HG03442 (cell line): Measurements from ENCODE around the gene MOSMO.
A peak's percentile ranks its signal among the peaks of the same experiment; 100 is the strongest.

ENCODE experiments used
- ATAC-seq: cut with Tn5 transposase; IDR thresholded peaks from one replicate; pipeline ENCODE4 v1.9.1; 2021; ENCODE audit warnings: mild to moderate bottlenecking, moderate library complexity; ENCODE audit not compliant: unreplicated experiment

Gene MOSMO

DNA sequence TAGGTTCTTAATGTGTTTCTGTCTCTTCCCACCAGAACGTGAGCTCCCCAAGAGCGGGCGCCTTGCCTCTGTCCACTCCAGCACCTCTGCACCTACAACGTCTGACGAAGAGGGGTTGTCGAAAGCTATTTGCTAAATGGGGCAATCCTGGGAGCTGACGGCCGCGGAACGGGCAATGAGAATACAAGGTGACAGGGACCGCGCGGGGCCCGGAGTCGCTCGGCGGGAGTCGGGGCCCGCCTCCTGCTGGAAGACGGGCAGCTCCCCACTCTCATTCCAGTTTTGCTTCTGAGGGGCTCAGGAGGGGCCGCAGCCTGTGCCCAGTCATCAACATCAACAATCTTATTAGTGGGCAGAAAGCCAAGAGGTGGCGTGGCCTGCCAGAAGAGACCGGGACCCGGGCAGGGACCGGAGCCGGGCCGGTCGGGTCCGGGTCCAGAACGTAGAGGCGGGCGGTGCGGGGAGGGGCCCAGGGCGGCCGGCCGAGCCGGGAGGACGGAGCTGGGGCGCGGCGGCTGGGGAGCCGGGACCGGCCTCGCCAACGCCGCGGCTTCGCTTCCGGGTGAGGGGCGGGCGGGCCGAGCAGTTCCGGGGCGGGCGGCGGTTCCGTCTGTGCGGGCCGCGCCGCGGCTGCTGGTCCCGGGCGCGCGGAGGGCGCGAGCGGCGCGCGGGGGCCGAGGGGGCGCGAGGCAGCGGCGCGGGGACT lies at the start of gene MOSMO:
Gene MOSMO (plus strand): TSS at position 603 of the 706 bp plus-strand sequence. CDS start 191 bp downstream, outside the sequence.
- ATAC-seq: peak; percentile 56

DNA sequence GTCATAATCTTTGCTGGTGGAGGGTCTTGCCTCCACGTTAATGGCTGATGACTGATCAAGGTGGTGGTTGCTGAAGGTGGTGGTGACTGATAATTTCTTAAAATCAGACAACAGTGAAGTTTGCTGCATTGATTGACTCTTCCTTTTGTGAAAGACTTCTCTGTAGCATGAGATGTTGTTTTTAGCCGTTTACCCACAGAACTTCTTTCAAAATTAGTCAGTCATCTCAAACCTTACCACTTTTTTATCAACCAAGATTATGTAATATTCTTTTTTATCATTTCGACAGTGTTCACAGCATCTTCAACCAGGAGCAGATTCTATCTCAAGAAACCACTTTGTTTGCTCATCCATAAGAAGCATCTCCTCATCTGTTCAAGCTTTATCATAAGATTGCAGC lies 48.9 kb upstream of the MOSMO start:
- no peak for ATAC-seq

DNA sequence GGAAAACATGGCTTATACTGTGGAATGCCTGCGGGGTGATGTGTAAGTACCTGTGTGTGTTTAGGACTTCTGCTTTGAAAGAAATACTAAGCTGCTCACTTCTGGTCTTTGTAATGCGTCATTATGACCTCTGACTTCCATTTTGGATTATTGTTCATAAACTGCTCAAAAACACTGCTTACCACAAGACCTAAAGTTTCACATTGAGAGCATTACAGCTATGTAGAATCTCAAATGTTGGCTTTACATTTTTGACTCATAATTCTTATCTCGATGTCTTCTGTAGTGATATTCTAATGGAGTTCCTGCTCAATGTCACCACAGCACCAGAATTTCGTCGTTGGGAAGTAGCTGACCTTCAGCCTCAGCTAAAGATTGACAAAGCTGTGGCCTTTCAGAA lies 45.4 kb upstream of the MOSMO start:
- ATAC-seq: no peak

DNA sequence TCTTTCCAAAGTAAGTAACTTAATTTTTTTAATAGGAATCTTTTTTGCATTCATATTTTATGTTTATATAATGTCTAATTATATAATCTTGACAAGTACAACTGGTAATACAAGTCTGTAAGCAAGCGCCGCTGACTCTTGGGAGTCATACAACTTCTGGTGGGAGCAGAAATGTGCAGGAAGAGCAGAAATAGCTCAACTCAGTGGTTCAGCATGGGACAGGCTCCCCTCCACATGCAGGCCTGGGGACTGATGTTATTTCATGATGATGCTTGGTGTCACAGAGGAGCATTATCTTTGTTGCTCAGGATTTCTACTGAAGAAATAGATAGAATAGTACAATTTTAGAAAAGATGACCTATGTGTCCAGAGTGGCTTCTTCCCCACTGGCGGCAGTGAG lies 44.0 kb upstream of the MOSMO start:
- no peak for ATAC-seq

DNA sequence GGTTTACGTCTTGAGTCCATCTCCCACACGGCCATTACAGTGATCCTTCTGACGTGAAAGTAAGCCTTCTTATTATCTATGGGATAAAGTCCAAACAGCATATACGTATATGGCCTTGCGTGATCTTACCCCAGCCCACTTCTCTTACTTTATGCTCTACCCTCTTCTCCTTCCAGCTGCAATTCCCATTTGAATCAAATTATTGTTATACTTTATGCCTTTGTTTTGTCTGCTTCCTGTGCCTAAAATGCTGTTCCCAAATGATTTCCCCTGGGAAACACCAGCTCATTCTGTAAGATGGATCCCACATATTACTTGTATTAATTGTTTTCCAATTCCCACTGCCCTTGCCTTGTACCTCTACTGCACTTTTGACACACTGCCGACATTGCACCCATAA lies 43.6 kb upstream of the MOSMO start:
- ATAC-seq: no peak

- no peak for ATAC-seq
Observed at GRCh38 chr16:21971856-21972255, 36.1 kb upstream of the MOSMO start.

GRCh38 chr16:21973945-21974344 lies 34.0 kb upstream of the MOSMO start:
- no peak for ATAC-seq

- no peak for ATAC-seq
Observed at GRCh38 chr16:21980032-21980431, 27.9 kb upstream of the MOSMO start.

DNA sequence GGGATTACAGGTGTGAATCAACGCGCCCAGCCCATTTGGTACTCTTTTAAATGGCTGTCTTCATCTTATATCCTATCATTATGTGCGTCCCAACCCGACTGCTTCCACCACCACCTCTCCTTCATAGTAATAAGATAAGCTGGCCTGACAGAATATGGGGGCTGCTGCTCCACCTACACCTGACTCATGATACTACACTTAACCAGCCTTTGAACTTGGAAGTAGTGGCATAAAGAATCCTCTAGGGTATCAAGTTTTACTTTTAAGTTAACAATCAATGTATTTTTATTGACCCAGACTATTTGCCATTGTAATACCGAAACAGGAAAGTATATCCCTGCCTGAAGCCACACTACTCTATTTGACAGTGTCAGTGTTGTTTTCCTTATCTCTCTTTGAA lies 25.8 kb upstream of the MOSMO start:
- no peak for ATAC-seq

DNA sequence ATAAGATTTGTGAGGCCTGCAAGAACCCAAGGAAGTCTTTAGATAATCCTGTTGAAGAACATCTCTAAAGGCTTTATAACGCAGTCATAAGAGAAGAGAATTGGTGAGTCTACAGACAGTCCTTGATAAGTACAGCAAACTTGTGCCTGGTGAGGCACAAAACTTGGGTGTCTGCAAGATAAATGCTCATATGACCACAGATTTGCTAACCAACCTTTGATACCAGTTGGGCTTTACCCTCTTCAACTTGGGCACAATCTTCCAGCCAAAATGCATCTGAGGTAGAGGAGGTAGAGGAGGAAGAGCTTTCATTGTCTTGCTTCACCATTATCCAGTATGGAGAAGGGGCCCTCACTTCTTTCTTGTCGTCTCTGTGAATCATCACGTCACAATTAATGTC lies 23.8 kb upstream of the MOSMO start:
- no peak for ATAC-seq

GRCh38 chr16:21985524-21985923 lies 22.4 kb upstream of the MOSMO start:
- ATAC-seq: no peak

GRCh38 chr16:21986692-21987246 lies 21.1 kb upstream of the MOSMO start:
- no peak for ATAC-seq

DNA sequence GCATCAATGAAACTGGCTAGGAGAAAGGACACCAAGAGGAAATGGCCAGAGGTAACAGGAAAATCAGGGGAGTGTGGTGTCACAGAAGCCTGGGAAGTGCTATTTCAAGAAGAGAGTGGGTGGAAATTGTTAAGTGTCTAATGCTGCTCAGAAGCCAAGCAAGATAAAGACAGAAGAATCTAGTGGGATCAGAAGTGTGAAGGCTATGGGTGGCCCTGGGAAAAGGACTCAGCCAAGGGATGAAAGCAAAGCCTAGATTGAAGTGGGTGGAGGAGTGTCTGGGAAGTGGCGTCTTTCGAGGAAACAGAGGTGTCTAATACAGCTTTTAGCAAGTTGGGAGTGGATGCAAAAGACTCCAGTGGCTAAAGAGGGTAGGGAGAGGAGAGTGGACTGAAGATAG lies 20.4 kb upstream of the MOSMO start:
- ATAC-seq: no peak

DNA sequence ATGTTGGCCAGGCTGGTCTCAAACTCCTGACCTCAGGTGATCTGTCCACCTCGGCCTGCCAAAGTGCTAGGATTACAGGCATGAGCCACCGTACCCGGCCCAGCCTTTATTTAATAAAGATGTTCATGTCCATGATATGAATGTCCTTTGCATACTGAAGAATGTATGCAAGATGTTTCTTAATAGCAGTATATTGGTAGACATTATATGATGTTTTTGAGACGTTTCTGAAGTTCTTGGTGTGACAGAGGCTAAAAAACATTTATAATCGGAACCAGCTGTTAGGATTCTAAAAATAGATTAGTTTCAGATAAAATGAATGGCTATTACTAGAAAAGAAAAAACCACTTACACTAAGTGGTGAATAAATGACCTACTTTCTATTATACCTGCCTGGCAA lies 18.8 kb upstream of the MOSMO start:
- ATAC-seq: no peak

DNA sequence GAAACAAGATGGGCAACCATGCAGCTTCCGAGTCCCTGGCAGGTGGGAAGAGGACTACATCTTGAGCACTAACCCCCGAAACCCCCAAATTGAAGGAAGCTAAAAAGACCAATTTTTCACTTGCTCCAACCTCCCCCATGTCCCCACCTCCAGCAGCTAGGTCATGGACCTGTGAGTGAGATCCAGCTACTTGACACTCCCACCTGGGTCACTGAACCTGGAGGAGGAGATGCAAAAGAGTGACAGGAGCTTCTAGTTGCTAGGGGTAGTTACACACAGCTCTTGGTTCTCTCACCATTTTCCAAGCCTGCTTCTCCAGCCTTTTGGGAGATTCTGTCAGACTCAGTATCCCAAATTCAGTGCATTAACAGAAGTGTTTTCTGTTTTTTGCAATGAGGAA lies 18.2 kb upstream of the MOSMO start:
- ATAC-seq: no peak

DNA sequence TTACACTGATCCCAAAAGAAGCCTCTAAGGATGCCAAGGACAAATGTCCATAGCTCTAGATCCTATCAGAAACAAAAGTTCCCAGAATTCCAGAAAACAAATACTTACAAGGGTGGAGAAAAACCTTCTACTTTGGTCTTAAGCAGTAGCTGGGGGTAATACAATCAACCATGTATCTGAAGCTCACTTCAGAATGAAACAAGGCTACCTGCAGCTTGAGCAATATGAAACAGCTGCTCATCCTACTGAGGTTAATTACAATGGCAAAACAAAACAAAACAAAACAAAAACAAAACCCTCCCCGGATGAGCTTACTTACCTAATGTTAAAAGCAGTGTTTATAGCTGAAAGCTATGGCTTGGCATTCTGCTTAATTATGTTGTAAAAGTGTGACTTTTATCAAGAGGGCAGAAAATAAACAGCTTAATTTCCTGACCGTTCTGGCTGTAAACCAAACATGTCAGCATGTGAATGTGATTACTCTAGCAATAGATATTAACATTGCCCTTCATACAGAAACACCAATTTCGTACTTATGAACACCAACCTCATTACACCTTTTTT lies 17.4 kb upstream of the MOSMO start:
- no peak for ATAC-seq

DNA sequence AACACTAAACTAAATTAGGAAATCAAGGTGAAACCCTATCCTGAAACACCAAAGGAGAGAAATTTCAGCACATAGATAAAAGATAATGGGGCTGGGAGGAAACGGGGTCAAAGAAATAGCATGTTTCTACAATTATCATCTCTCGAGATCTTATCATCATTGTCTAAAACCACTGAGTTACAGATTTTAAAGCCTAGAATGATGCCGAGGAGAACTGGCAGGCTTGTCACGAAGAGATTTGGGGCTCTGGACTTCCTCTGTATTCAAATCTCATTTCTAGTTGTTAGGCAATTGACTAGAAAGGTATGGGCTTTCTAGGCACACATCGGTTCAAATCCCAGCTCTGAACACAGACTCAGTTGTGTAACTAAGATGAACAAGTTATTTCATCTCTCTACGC lies 16.3 kb upstream of the MOSMO start:
- ATAC-seq: no peak

DNA sequence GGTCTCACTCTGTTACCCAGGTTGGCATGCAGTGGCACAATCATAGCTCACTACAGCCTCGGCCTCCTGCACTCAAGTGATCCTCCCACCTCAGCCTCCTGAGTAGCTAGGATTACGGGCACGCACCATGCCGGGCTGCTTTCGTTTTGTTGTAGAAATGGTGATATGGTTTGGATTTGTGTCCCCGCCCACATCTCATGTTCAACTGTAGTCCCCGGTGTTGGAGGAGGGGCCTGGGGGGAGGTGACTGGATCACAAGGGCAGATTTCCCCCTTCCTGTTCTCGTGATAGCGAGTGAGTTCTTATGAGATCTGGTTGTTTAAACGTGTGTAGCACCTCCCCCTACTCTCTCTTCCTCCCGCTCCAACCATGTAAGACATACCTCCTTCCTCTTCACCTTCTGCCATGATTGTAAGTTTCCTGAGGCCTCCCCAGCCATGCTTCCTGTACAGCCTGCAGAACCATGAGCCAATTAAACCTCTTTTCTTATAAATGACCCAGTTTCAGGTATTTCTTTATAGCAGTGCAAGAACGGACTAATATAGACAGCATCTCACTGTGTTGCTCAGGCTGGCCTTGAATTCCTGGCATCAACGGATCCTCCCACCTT lies 12.9 kb upstream of the MOSMO start:
- no peak for ATAC-seq

- no peak for ATAC-seq
Observed at GRCh38 chr16:21996923-21997696, 10.8 kb upstream of the MOSMO start.

DNA sequence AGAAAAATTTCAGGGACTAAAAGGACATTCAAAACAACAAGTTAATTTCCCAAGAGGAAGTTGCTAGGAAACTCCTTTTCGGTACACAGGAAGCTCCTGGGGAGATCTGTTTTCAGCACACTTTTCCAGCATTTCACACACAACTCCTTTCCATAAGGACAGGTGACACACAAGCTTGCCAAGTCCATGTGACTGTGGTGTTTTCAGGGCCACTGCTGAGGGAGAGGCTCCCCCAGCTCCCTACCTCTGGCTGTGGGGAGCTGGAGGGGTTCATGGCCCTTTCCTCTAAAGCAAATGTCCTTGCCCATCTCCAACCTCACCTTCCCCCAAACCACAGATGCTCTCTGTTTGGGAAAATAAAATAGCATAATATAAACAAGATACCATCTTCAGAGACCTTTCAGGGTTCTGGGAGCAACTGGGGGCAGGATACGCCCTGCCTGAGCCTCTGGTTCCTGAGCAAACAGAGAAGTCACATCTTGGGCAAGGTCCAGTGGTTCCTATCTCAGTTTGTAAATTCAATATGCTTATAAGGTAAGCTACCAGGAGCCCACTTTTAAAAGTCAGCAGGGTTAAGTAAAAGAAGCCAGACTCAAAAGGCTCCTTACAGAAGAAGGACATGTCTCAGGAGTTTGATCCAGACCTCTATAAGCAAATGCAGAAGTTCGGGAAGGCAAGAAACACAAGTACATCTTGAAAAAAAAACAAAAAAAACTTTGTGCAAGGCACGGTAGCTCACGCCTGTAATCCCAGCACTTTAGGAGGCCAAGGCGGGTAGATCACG lies 10.0 kb upstream of the MOSMO start:
- no peak for ATAC-seq

GRCh38 chr16:22001591-22001990 lies 6.3 kb upstream of the MOSMO start:
- no peak for ATAC-seq
